SK-N-MC (cell line): ENCODE results near the gene IZUMO4.

Experiments
- EZH2 ChIP-seq: fragments of 200-600 bp; sonication (generic); IDR thresholded peaks from one replicate; pipeline ENCODE4 v1.6.1; 2017; ENCODE audit warnings: antibody characterized with exemption
- POLR2AphosphoS5 ChIP-seq: IDR thresholded peaks from 2 replicates; pipeline ENCODE4 v1.6.1; 2012; ENCODE audit warnings: mild to moderate bottlenecking, low read depth, low read length, borderline replicate concordance

DNA sequence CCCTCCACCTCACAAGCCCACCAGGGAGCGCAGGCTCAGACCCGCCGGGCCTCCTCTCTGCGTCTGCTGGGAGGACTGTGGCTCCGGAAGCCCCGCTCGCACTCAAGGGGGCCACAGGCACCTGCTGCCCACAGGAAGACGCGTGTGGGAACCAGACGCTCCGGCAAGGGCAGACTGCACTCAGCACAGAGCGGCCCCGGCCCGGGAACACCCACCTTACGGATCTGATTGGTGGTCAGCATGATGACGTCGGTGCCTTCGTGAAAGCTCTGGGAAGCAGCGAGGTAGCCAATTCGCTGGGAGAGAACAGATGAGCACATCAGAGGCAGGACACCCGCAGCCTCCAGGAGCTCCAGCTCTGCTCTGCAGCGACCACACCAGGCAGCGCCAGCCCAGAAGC lies 40.1 kb downstream of the IZUMO4 start:
- TF ChIP-seq EZH2 (no peak), POLR2AphosphoS5 (no peak)
